Measurements from ENCODE around the gene SULT1A2.

DNA sequence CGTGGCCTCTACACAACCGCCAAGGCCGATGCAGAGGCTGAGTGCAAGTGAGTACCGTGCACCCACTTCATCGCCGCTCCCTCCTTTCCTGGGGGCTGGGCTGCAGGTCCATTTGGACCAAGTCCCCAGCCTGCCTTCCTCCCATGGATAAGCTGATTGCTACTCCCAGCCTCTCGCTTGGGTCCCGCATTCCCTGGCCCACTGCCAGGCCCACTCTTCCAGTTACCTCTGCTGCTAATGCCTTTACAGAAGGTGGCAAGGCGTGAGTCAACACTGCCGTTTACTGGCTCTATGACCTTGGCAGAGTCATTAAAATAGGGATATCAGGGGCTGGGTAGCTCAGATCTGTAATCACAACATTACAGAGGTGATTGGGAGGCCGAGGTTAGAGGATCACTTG lies 11.2 kb downstream of the SULT1A2 start:
- TF ChIP-seq, protein P1, sequence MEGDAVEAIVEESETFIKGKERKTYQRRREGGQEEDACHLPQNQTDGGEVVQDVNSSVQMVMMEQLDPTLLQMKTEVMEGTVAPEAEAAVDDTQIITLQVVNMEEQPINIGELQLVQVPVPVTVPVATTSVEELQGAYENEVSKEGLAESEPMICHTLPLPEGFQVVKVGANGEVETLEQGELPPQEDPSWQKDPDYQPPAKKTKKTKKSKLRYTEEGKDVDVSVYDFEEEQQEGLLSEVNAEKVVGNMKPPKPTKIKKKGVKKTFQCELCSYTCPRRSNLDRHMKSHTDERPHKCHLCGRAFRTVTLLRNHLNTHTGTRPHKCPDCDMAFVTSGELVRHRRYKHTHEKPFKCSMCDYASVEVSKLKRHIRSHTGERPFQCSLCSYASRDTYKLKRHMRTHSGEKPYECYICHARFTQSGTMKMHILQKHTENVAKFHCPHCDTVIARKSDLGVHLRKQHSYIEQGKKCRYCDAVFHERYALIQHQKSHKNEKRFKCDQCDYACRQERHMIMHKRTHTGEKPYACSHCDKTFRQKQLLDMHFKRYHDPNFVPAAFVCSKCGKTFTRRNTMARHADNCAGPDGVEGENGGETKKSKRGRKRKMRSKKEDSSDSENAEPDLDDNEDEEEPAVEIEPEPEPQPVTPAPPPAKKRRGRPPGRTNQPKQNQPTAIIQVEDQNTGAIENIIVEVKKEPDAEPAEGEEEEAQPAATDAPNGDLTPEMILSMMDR (IDR thresholded peaks at IDR 0.05; ENCODE audit: low read depth, low read length), result no peak
- TF ChIP-seq POLR2A (IDR thresholded peaks at IDR 0.05; ENCODE audit: extremely low read depth, insufficient read length), result no peak

Data from NB4 (cell line).